ENCODE measurements around the gene MAPK14. TPM values are rescaled to one million over a fixed set of nuclear protein-coding genes. Genes with fewer than 3 reads are reported as not detected.

Gene MAPK14
- total RNA-seq, 2 donors from 2014 or later: 62.2 to 76.1 TPM

DNA sequence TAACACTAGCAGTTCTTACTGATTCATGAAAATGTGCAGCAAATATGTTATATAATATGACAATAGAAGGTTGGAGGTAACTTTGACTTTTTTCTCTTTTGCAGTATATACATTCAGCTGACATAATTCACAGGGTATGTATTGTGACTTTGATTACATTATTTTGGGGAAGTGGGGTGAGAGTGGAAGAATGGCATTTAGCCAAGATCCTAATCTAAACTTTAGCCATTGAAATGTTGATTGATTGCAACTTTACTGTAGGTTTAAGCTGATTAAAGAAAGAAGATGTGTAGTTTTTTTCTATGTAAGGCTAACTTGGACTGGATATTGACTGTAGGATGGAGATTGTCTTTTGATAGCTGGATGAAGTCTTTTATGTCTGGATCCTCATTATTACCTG, 46.0 kb downstream of the MAPK14 start:
- TF ChIP-seq, protein P1, sequence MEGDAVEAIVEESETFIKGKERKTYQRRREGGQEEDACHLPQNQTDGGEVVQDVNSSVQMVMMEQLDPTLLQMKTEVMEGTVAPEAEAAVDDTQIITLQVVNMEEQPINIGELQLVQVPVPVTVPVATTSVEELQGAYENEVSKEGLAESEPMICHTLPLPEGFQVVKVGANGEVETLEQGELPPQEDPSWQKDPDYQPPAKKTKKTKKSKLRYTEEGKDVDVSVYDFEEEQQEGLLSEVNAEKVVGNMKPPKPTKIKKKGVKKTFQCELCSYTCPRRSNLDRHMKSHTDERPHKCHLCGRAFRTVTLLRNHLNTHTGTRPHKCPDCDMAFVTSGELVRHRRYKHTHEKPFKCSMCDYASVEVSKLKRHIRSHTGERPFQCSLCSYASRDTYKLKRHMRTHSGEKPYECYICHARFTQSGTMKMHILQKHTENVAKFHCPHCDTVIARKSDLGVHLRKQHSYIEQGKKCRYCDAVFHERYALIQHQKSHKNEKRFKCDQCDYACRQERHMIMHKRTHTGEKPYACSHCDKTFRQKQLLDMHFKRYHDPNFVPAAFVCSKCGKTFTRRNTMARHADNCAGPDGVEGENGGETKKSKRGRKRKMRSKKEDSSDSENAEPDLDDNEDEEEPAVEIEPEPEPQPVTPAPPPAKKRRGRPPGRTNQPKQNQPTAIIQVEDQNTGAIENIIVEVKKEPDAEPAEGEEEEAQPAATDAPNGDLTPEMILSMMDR (IDR thresholded peaks at IDR 0.05): no peak

DNA sequence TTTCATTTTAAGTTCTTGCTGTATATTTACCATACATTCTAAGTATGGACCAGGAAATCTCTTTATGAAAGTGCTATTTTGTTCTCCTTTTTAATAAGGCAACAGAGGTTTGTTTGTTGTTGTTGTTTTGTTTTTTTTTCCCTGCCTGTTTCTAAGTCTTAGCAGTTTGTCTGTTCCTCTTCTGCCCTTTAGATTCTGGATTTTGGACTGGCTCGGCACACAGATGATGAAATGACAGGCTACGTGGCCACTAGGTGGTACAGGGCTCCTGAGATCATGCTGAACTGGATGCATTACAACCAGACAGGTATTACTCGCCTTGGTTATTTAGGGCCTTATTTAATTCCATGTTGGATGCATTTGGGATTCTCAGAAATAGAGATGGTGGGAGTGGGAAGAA, 48.0 kb downstream of the MAPK14 start:
- intact Hi-C loops (cut with DNase I): no loop called here
- Histone ChIP-seq H3K27ac (no peak overlapping the region), H3K9ac (ENCODE audit: low read depth in 2 of 2, low read length in 2 of 2) (no peak overlapping the region), H3K4me3 (no peak overlapping the region), H3K36me3 (peaks cover 3% of the 10 kb centered on the region), H3K9me3 (no peaks in the 10 kb centered on the region), H3K27me3 (no peaks in the 10 kb centered on the region), H3K4me1 (no peaks in the 10 kb centered on the region)
- DNase-seq: no peak
- TF ChIP-seq, protein P1 (IDR thresholded peaks at IDR 0.05): peak; percentile 27

More for the DNA sequence above, 46.0 kb downstream of the MAPK14 start:
- H3K36me3 ChIP-seq: no peaks in the 10 kb centered on the region
- no peak overlapping the region for H3K4me3 ChIP-seq
- no peaks in the 10 kb centered on the region for H3K27me3 ChIP-seq
- no peak overlapping the region for H3K9ac ChIP-seq (ENCODE audit: low read depth in 2 of 2, low read length in 2 of 2)
- H3K9me3 ChIP-seq: no peaks in the 10 kb centered on the region
- DNase-seq: no peak
- H3K4me1 ChIP-seq: no peaks in the 10 kb centered on the region
- H3K27ac ChIP-seq: no peak overlapping the region
- intact Hi-C loops (cut with DNase I): no loop called here

DNA sequence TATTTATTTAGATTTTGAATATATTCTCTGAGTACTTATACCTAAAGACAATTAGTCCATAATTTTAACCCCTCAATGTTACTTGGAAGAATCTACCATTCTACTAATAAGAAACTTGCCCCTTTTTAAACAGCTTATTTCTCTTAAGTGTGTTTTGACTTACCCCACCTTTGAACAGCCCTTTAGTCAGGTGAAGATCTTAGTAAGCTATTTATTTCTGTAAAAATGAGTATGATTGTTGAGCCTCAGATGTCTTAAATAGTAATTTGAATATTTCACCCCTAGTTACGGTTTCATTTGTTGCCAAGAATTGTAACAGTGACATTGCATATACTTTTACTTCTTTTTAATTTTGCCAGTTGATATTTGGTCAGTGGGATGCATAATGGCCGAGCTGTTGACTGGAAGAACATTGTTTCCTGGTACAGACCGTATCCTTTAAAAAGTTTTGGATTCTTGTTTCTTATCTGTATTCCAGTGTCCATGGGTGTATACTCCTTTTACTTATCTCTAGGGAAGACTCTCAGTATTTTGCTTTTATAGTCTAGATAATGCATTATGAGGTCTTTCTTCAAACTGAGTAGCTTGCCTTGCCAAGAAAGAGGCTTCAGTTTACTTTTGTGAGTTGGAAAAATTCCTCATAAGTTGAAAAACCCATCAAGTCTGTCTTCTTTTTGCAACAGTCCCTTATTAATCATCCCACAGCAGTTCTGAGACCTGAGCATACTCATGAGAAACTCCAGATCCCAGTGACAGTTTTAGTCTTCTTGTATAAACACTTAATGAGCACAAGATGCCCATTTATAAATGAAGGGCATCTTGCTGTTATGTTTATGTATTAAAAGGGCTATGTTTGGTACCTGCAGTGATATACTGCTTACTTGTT, 48.8 kb downstream of the MAPK14 start:
- Histone ChIP-seq H3K27ac (no peak overlapping the region), H3K27me3 (no peaks in the 10 kb centered on the region), H3K9me3 (no peaks in the 10 kb centered on the region), H3K4me1 (no peaks in the 10 kb centered on the region), H3K36me3 (peaks cover 3% of the 10 kb centered on the region), H3K4me3 (no peak overlapping the region), H3K9ac (ENCODE audit: low read depth in 2 of 2, low read length in 2 of 2) (no peak overlapping the region)
- no peak for DNase-seq
- intact Hi-C loops (cut with DNase I): no loop called here
- TF ChIP-seq, protein P1 (IDR thresholded peaks at IDR 0.05): no peak

DNA sequence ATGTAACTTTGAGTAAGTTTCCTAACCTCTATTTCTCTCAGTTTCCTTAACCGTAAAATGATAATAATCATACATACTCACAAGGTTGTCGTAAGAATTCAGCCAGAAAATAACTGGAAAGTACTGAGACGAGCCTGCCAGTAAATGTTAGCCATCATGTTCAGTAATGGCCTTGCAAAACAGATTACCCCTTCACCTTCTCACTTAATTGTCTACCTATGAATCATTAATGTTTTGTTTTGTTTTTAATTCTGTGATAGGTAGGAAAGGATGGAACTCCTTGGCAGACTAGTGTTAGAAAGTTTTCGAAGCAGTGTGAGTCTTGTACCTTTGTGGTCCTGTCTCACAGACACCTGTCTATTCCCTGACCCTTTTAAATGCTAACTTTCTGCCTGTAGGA, 50.6 kb downstream of the MAPK14 start:
- intact Hi-C loops (cut with DNase I): no loop called here
- H3K27ac ChIP-seq: no peak overlapping the region
- peaks cover 3% of the 10 kb centered on the region for H3K36me3 ChIP-seq
- TF ChIP-seq, protein P1 (IDR thresholded peaks at IDR 0.05): no peak
- H3K4me1 ChIP-seq: no peaks in the 10 kb centered on the region
- no peaks in the 10 kb centered on the region for H3K9me3 ChIP-seq
- no peak for DNase-seq
- H3K4me3 ChIP-seq: no peak overlapping the region
- H3K27me3 ChIP-seq: no peaks in the 10 kb centered on the region
- no peak overlapping the region for H3K9ac ChIP-seq (ENCODE audit: low read depth in 2 of 2, low read length in 2 of 2)

DNA sequence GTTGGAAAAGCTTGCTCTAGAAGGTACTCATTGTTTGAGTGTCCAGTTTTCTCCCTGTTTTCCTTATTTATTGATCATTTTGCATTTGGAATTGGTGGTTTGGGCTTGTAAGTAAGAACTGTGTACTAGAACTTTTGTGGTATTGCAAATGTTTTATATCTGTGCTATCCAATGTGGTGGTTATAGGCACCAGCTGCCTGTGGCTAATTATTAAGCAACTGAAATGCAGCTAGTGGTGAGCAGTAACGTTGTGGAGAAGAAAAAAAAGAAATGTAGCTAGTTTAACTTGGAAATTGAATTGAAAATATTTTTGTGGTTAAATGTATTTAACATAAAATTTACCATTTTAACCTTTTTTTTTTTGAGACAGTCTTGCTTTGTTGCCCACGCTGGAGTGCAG, 52.0 kb downstream of the MAPK14 start:
- Histone ChIP-seq H3K9ac (ENCODE audit: low read depth in 2 of 2, low read length in 2 of 2) (no peak overlapping the region), H3K36me3 (peaks cover 3% of the 10 kb centered on the region), H3K27me3 (no peaks in the 10 kb centered on the region), H3K4me1 (no peaks in the 10 kb centered on the region), H3K9me3 (no peaks in the 10 kb centered on the region), H3K27ac (no peak overlapping the region), H3K4me3 (no peak overlapping the region)
- intact Hi-C loops (cut with DNase I): no loop called here
- no peak for DNase-seq
- TF ChIP-seq, protein P1 (IDR thresholded peaks at IDR 0.05): no peak

All from colonic mucosa (tissue), 4 donors.